ENCODE results near the gene INTS6. TPM values are rescaled to one million over a fixed set of nuclear protein-coding genes. Genes with fewer than 3 reads are reported as not detected.

The INTS6 gene
- 10 to 100 TPM; 51.6 to 53.1 TPM for total RNA-seq

- ChIA-PET CTCF (interaction anchor here (0.5 to 1.0 kb wide), 2 partner anchors 177 to 345 kb away, joined by 3 to 4 read pairs; no protein-coding TSS in a partner anchor), POLR2A (interaction anchor here (0.5 to 3.6 kb wide), 18 partner anchors 10 to 741 kb away, joined by 3 to 22 read pairs (median 6); no protein-coding TSS in a partner anchor)
Measured at GRCh38 chr13:51452361-51453206, at the start of gene INTS6. Gene INTS6 (minus strand): TSS chr13:51453036. CDS start chr13:51452525, 511 bp downstream.

GRCh38 chr13:51502153-51502651 is 49.4 kb upstream of the INTS6 start:
- CTCF ChIA-PET: no interaction called here
- POLR2A ChIA-PET: no interaction called here

GRCh38 chr13:51501592-51502152 is 48.8 kb upstream of the INTS6 start:
- POLR2A ChIA-PET: no interaction called here
- CTCF ChIA-PET: no interaction called here

GRCh38 chr13:51501096-51501495 is 48.3 kb upstream of the INTS6 start:
- CTCF ChIA-PET: no interaction called here

GRCh38 chr13:51500687-51501086 is 47.9 kb upstream of the INTS6 start:
- CTCF ChIA-PET: no interaction called here
- POLR2A ChIA-PET: interaction anchor here (0.7 kb wide), 1 partner anchor 48 kb away, joined by 10 read pairs; no protein-coding TSS in a partner anchor

More at GRCh38 chr13:51501096-51501495, 48.3 kb upstream of the INTS6 start:
- POLR2A ChIA-PET: interaction anchor here (0.7 kb wide), 1 partner anchor 49 kb away, joined by 10 read pairs; no protein-coding TSS in a partner anchor

GRCh38 chr13:51499841-51500240 is 47.0 kb upstream of the INTS6 start:
- ChIA-PET POLR2A (interaction anchor here (0.6 kb wide), 1 partner anchor 1273 kb away, joined by 3 read pairs; no protein-coding TSS in a partner anchor), CTCF (no interaction called here)

- ChIA-PET CTCF (no interaction called here), POLR2A (no interaction called here)
Measured at GRCh38 chr13:51495316-51495715, 42.5 kb upstream of the INTS6 start.

GRCh38 chr13:51494156-51494555 is 41.3 kb upstream of the INTS6 start:
- POLR2A ChIA-PET: no interaction called here
- CTCF ChIA-PET: no interaction called here

GRCh38 chr13:51488212-51488611 is 35.4 kb upstream of the INTS6 start:
- ChIA-PET POLR2A (no interaction called here), CTCF (no interaction called here)

GRCh38 chr13:51481656-51482055 is 28.8 kb upstream of the INTS6 start:
- ChIA-PET POLR2A (no interaction called here), CTCF (no interaction called here)

GRCh38 chr13:51479199-51479523 is 26.3 kb upstream of the INTS6 start:
- ChIA-PET CTCF (no interaction called here), POLR2A (no interaction called here)

- POLR2A ChIA-PET: no interaction called here
- CTCF ChIA-PET: no interaction called here
Measured at GRCh38 chr13:51478418-51479198, 25.8 kb upstream of the INTS6 start.

GRCh38 chr13:51477653-51478324 is 25.0 kb upstream of the INTS6 start:
- ChIA-PET POLR2A (no interaction called here), CTCF (no interaction called here)

GRCh38 chr13:51477149-51477548 is 24.3 kb upstream of the INTS6 start:
- POLR2A ChIA-PET: no interaction called here

GRCh38 chr13:51475727-51476501 is 23.1 kb upstream of the INTS6 start:
- CTCF ChIA-PET: interaction anchor here (0.6 kb wide), 1 partner anchor 843 kb away, joined by 3 read pairs; no protein-coding TSS in a partner anchor

More at GRCh38 chr13:51477149-51477548, 24.3 kb upstream of the INTS6 start:
- CTCF ChIA-PET: no interaction called here

GRCh38 chr13:51469790-51470189 is 17.0 kb upstream of the INTS6 start:
- ChIA-PET POLR2A (no interaction called here), CTCF (no interaction called here)

More at GRCh38 chr13:51475727-51476501, 23.1 kb upstream of the INTS6 start:
- POLR2A ChIA-PET: interaction anchor here (0.7 kb wide), 1 partner anchor 50 kb away, joined by 3 read pairs; no protein-coding TSS in a partner anchor

GRCh38 chr13:51467730-51468129 is 14.9 kb upstream of the INTS6 start:
- CTCF ChIA-PET: no interaction called here
- POLR2A ChIA-PET: no interaction called here

GRCh38 chr13:51465124-51465523 is 12.3 kb upstream of the INTS6 start:
- ChIA-PET POLR2A (no interaction called here), CTCF (no interaction called here)

Measured in activated CD8-positive, alpha-beta memory T cell treated with anti-CD3 and anti-CD28 coated beads for 36 hours (primary cell).